ENCODE results near the gene PEBP1.

PEBP1 gene

DNA sequence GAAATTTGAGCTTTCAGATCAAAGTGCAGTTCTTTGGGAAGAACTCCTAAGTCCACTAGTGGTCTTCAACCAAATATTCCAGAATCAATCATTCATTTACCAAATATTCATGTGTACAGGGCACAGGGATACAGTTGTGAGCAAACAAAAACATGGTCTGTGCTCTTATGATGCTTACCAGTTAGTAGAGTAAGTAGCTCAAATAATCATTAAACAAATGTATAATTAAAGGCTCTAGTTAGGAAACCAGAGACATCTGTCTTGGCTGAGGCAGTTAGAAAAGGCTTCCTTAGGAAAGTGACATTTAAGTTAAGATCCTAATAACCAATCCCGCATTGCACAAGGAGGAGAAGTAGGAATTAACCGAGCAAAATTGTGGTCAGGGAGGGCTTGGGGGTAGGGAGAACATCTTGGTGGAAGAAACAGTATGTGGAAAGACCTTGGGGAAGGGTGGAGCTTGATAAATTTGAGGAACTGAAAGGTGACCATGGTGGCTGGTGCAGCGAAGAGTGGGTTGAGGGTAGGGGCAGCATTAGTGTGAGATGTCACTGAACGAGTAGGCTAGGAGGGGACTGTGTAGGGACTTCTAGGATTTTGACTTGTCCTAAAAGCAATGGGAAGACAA is 40.0 kb downstream of the PEBP1 start:
- no peak for TF ChIP-seq CTCF (IDR thresholded peaks at IDR 0.05; ENCODE audit: control insufficient read depth, extremely low read depth, insufficient read depth)
- no peak overlapping the region for H3K4me3 ChIP-seq (ENCODE audit: low read depth, low read length)
- DNase-seq (ENCODE audit: low read depth): no peak

- no peak overlapping the region for H3K4me3 ChIP-seq (ENCODE audit: low read depth, low read length)
These were observed 47.2 kb downstream of the PEBP1 start for GRCh38 chr12:118183155-118183554.

DNA sequence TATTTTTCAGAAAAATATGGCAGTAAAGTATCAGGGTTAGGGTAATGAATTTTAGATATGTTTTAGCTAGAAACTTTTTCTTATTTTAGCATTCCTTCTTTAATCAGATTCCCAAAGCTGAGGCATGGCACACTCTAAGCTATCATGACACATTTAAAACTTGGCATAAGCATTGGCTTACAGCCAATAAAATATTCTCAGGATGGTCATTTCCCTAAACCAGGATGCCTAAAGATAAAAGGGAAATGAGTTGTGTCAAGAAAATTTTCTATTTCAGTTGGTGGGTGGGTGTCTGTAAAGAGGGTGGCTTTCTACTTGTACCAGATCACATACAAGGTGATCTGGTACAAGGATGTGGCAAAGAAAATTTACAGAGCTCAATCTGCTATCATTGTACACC is 47.8 kb downstream of the PEBP1 start:
- H3K4me3 ChIP-seq (ENCODE audit: low read depth, low read length): no peak overlapping the region
- no peak for DNase-seq (ENCODE audit: low read depth)
- TF ChIP-seq CTCF (IDR thresholded peaks at IDR 0.05; ENCODE audit: control insufficient read depth, extremely low read depth, insufficient read depth): no peak

More at GRCh38 chr12:118183155-118183554, 47.2 kb downstream of the PEBP1 start:
- no peak for DNase-seq (ENCODE audit: low read depth)
- TF ChIP-seq CTCF (IDR thresholded peaks at IDR 0.05; ENCODE audit: control insufficient read depth, extremely low read depth, insufficient read depth): no peak

DNA sequence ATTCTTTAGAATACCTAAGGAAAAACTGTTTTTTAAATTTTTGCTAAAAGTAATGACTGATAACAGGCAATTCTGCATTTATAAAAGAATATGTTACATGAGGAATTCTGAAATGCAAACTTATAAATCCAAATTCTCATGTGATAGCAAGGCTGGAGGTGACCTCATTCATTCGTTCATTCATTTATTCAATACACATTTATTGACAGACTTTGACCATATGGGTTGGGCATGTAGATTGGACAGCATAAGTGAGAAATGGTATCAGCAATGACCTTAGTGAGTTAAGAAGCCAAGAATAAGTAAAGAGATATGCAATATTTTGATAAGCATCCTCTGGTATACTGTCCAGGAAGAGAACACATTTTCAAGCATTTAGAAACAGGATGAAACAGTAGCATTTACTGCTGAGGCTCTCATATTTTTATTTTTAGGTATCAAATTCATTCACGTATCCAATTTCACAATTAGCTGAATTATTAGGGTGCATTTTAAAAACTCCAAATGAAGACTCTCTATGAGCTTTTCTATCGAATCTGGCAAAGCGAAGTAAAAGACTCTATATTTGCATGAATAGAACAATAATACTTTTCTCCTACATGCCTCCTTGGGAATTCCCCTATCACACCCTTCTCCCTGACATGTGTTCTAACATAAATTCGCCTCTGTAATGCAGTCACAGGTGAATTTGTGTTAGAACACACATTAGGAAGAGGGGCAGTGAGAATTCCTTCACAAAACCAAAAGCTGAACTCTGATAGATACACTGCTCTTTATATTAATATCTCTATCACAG is 49.9 kb downstream of the PEBP1 start:
- no peak overlapping the region for H3K4me3 ChIP-seq (ENCODE audit: low read depth, low read length)
- TF ChIP-seq CTCF (IDR thresholded peaks at IDR 0.05; ENCODE audit: control insufficient read depth, extremely low read depth, insufficient read depth): no peak
- no peak for DNase-seq (ENCODE audit: low read depth)

DNA sequence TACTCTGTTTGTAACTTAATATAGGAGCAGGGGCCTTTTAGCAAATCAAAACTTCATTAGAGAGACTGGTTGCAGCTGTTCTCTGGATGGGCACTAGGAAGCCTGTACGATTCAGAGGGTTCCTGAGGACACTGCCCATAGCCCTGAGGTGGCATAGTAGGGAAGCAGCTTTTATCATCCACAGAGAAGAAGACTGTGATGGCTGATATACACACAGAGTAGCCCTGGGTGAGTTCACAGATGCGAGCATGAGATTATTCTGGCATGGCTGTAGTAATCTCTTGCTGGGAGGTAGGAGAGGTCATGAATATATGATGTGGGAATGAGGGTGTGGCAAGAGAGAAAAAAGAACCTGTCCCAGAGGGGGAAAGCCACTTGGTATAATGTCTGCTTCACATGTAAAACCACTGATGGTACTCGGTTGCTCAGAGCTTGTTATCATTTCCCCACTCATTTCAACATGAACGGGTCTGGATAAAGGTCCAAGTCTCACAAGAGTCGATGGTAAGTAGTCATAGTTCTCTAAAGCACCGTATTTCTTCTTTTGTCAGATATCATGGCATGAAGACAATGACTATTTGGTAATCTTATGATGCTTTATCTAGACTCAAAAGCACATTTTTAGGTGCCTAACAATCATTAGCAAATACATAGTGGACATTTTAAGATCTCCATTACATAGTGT is 52.0 kb downstream of the PEBP1 start:
- no peak overlapping the region for H3K4me3 ChIP-seq (ENCODE audit: low read depth, low read length)
- DNase-seq (ENCODE audit: low read depth): no peak
- TF ChIP-seq CTCF (IDR thresholded peaks at IDR 0.05; ENCODE audit: control insufficient read depth, extremely low read depth, insufficient read depth): no peak

DNA sequence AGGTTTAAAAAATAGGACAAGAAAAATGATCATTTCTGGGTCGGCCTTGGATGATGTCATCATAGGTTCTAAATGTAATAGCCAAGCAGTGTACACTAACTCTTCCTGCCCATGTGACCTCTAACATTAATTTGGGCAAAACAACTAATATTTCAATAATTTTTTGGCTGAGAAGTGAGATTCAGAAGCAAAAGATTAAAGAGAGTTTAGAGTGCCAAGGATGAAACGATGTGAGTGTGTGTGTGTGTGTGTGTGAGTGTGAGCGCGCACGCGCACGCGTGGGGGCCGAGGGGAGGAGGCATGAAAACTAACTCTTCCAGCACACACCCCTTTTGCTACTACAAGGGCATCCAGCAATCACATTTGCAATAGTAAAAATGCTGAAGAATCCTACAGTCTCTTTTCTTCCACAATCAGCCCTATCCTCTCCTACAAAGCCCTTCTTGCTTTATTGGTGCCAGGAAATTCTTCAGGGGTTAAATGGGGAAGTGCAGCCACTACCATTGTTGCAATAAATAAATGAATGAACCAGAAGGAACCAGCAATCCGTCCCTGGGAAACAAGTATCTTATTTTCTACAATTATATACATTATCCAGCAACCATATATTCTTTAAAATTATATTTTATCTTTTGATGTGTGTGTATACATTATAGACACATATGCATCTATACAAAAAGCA is 52.9 kb downstream of the PEBP1 start:
- TF ChIP-seq CTCF (IDR thresholded peaks at IDR 0.05; ENCODE audit: control insufficient read depth, extremely low read depth, insufficient read depth): no peak
- no peak overlapping the region for H3K4me3 ChIP-seq (ENCODE audit: low read depth, low read length)
- no peak for DNase-seq (ENCODE audit: low read depth)

Measured in LNCaP clone FGC (cell line).